HepG2 (cell line): ENCODE measurements around the gene XPOT. TPM values are rescaled to one million over a fixed set of nuclear protein-coding genes. Genes with fewer than 3 reads are reported as not detected.

Experiments used
- ARID5B ChIP-seq: IDR thresholded peaks from 2 replicates; pipeline ENCODE4 v1.4.0; 2020; ENCODE audit warnings: mild to moderate bottlenecking, missing genetic modification reagents
- HCFC1 ChIP-seq: fragments of 150-350 bp; IDR thresholded peaks from 2 replicates; pipeline ENCODE4 v1.6.1; 2014; ENCODE audit warnings: low read depth, low read length
- HMG20A ChIP-seq: IDR thresholded peaks from 2 replicates; pipeline ENCODE4 v1.6.1; 2016; ENCODE audit warnings: borderline replicate concordance
- HNRNPK ChIP-seq: fragments of 200-400 bp; formaldehyde crosslinking; IDR thresholded peaks from 2 replicates; pipeline ENCODE4 v1.6.1; 2018; ENCODE audit warnings: low read length, low read depth, moderate library complexity, mild to moderate bottlenecking; ENCODE audit not compliant: poor library complexity, severe bottlenecking
- MIXL1 ChIP-seq: IDR thresholded peaks from 2 replicates; pipeline ENCODE4 v1.6.1; 2016
- RAD51 ChIP-seq: fragments of 450-650 bp; IDR thresholded peaks from 2 replicates; pipeline ENCODE4 v1.6.1; 2016; ENCODE audit warnings: borderline replicate concordance
- TFDP2 ChIP-seq: sonication (generic); formaldehyde crosslinking; IDR thresholded peaks from 2 replicates; pipeline ENCODE4 v1.4.0; 2020; ENCODE audit warnings: missing genetic modification reagents
- ZBTB1 ChIP-seq: sonication (generic); formaldehyde crosslinking; IDR thresholded peaks from 2 replicates; pipeline ENCODE4 v1.4.0; 2020; ENCODE audit warnings: missing genetic modification reagents, borderline replicate concordance
- ZFP41 ChIP-seq: sonication (generic); formaldehyde crosslinking; IDR thresholded peaks from 2 replicates; pipeline ENCODE4 v1.4.0; 2020; ENCODE audit warnings: mild to moderate bottlenecking, missing genetic modification reagents, borderline replicate concordance
- ZFP91 ChIP-seq: sonication (generic); formaldehyde crosslinking; IDR thresholded peaks from 2 replicates; pipeline ENCODE4 v1.9.0; 2022; ENCODE audit warnings: missing genetic modification reagents, mild to moderate bottlenecking, borderline replicate concordance
- ZMYM3 ChIP-seq: sonication (generic); formaldehyde crosslinking; IDR thresholded peaks from 2 replicates; pipeline ENCODE4 v1.5.1; 2020; ENCODE audit warnings: mild to moderate bottlenecking, missing genetic modification reagents
- ZNF609 ChIP-seq: sonication (generic); formaldehyde crosslinking; IDR thresholded peaks from 2 replicates; pipeline ENCODE4 v1.4.0; 2020; ENCODE audit warnings: mild to moderate bottlenecking, missing genetic modification reagents, borderline replicate concordance
- ZNF619 ChIP-seq: sonication (generic); formaldehyde crosslinking; IDR thresholded peaks from 2 replicates; pipeline ENCODE4 v1.4.0; 2020; ENCODE audit warnings: mild to moderate bottlenecking, missing genetic modification reagents
- ZNF709 ChIP-seq: sonication (generic); formaldehyde crosslinking; IDR thresholded peaks from 2 replicates; pipeline ENCODE4 v1.5.0; 2020; ENCODE audit warnings: mild to moderate bottlenecking, missing genetic modification reagents
- ZNF713 ChIP-seq: sonication (generic); formaldehyde crosslinking; IDR thresholded peaks from 2 replicates; pipeline ENCODE4 v1.4.0; 2020; ENCODE audit warnings: mild to moderate bottlenecking, missing genetic modification reagents
- ZNF770 ChIP-seq: sonication (generic); formaldehyde crosslinking; IDR thresholded peaks from 2 replicates; pipeline ENCODE4 v1.5.0; 2020; ENCODE audit warnings: mild to moderate bottlenecking, missing genetic modification reagents
- ZSCAN9 ChIP-seq: IDR thresholded peaks from 2 replicates; pipeline ENCODE4 v1.6.1; 2016; ENCODE audit warnings: borderline replicate concordance
- polyA plus RNA-seq, 8 experiments: library from polyadenylated mRNA; depleted of rRNA in 3 of 8; stranded (reverse) in 7 of 8; unstranded in 1 of 8; fragments of >200 nt; fragmentation: Illumina TruSeq in 4 of 8; extraction: Trizol in 4 of 8; gene quantifications; 2 replicates each; pipeline versions ENCODE4 v1.2.1 to v1.2.3, GENCODE V29; 2011 to 2016; ENCODE audit warnings: low read depth in 4 of 8, missing spikeins in 1 of 8, mixed read lengths in 1 of 8; ENCODE audit not compliant: insufficient read depth in 1 of 8
- total RNA-seq, 5 experiments: library from RNA; depleted of rRNA; stranded (reverse); fragments of >200 nt; fragmentation: Illumina TruSeq; extraction: Trizol; gene quantifications; 2 replicates each; pipeline ENCODE4 v1.2.3, GENCODE V29; 2016; ENCODE audit warnings: low read depth in 1 of 5

XPOT gene
- total and polyA plus RNA-seq, 2 of the 13 experiments (the other 11 are each of a cell fraction or from before 2014, with no cell fraction given) = 93.8 to 102 TPM

GRCh38 chr12:64428956-64429355, 24.8 kb downstream of the XPOT start (continued):
- TF ChIP-seq ZNF770 (CRISPR knock-in tag) (no peak), ZBTB1 (CRISPR knock-in tag) (no peak), ZSCAN9 (CRISPR knock-in tag) (no peak), RAD51 (no peak), ZNF619 (no peak), ZFP91 (CRISPR knock-in tag) (no peak), ZNF609 (CRISPR knock-in tag) (no peak), ZFP41 (CRISPR knock-in tag) (no peak), HNRNPK (no peak), HMG20A (CRISPR knock-in tag) (no peak), ZMYM3 (CRISPR knock-in tag) (no peak), MIXL1 (0 out of 2 replicates have a peak, but pooled peaks have one; percentile 24), ARID5B (peak; percentile 48; the same call in 1 of the 2 replicates), ZNF713 (no peak), ZNF709 (CRISPR knock-in tag) (no peak), TFDP2 (CRISPR knock-in tag) (no peak), HCFC1 (no peak)
